Mucosa of rectum (tissue), 2 donors: ENCODE results near the gene C3orf33.
"Not testable (repeated sequence)": the region's sequence is repeated elsewhere in the genome, so short reads cannot be mapped to it uniquely, and the experiment has no call there.

Experiments
- H3K27ac ChIP-seq, 2 donors: one replicate each; pipeline ENCODE4 v1.7.0; 2013; ENCODE audit warnings: inconsistent platforms in 2 of 2, low read depth in 2 of 2, low read length in 2 of 2
- H3K27me3 ChIP-seq, 2 donors: one replicate each; pipeline ENCODE4 v1.7.0; 2013; ENCODE audit warnings: low read length in 2 of 2; ENCODE audit not compliant: control insufficient read depth in 2 of 2, insufficient read depth in 2 of 2
- H3K36me3 ChIP-seq, 2 donors: one replicate each; pipeline ENCODE4 v1.7.0; 2013; ENCODE audit warnings: low read length in 2 of 2; ENCODE audit not compliant: control insufficient read depth in 2 of 2, insufficient read depth in 2 of 2
- H3K4me1 ChIP-seq, 2 donors: one replicate each; pipeline ENCODE4 v1.7.0; 2013; ENCODE audit warnings: low read length in 2 of 2, mild to moderate bottlenecking in 1 of 2; ENCODE audit not compliant: control insufficient read depth in 2 of 2, insufficient read depth in 2 of 2
- H3K4me3 ChIP-seq, 2 donors: one replicate each; pipeline ENCODE4 v1.7.0; 2013; ENCODE audit warnings: low read length in 2 of 2
- H3K9ac ChIP-seq, 2 donors: one replicate each; pipeline ENCODE4 v1.7.0; 2013; ENCODE audit warnings: low read length in 2 of 2, low read depth in 1 of 2, mild to moderate bottlenecking in 1 of 2
- H3K9me3 ChIP-seq, 2 donors: one replicate each; pipeline ENCODE4 v1.7.0; 2013; ENCODE audit warnings: low read length in 2 of 2; ENCODE audit not compliant: control insufficient read depth in 2 of 2
- donor health status: healthy.
- donor health status: Normal muscosa, but diverticular disease.

C3orf33 gene

GRCh38 chr3:155805802-155806618, at the start of gene C3orf33:
C3orf33 (minus strand) TSS chr3:155806278; CDS start chr3:155806252, 26 bp downstream.
- H3K36me3 ChIP-seq = no peaks in the 10 kb centered on the region
- H3K9ac ChIP-seq = peak within 1 kb of the TSS; percentile 75 to 78
- no peaks in the 10 kb centered on the region for H3K27me3 ChIP-seq
- H3K27ac ChIP-seq = peak within 1 kb of the TSS; percentile 10 to 68
- no peaks in the 10 kb centered on the region for H3K9me3 ChIP-seq
- peaks cover 0 to 4% of the 10 kb centered on the region in 2 donors for H3K4me1 ChIP-seq
- peak within 1 kb of the TSS; percentile 75 to 80 for H3K4me3 ChIP-seq

GRCh38 chr3:155854141-155854940, 48.3 kb upstream of the C3orf33 start, which contains the start of gene SLC33A1:
SLC33A1 (minus strand) TSS chr3:155854427; CDS start chr3:155853997, 430 bp downstream.
- Histone ChIP-seq H3K27ac (peak within 1 kb of the TSS; percentile 99), H3K4me3 (peak within 1 kb of the TSS; percentile 96), H3K27me3 (no peaks in the 10 kb centered on the region), H3K9ac (peak within 1 kb of the TSS; percentile 92 to 98), H3K9me3 (no peaks in the 10 kb centered on the region), H3K36me3 (no peaks in the 10 kb centered on the region), H3K4me1 (peaks cover 14 to 25% of the 10 kb centered on the region in 2 donors)

GRCh38 chr3:155853214-155854140, 47.4 kb upstream of the C3orf33 start:
- Histone ChIP-seq H3K27ac (peak overlapping the region; percentile 99), H3K9ac (peak overlapping the region; percentile 92 to 95), H3K9me3 (no peaks in the 10 kb centered on the region), H3K4me1 (peaks cover 14 to 25% of the 10 kb centered on the region in 2 donors), H3K27me3 (no peaks in the 10 kb centered on the region), H3K4me3 (peak overlapping the region; percentile 96), H3K36me3 (no peaks in the 10 kb centered on the region)

- peak overlapping the region; percentile 92 to 95 for H3K9ac ChIP-seq
- no peaks in the 10 kb centered on the region for H3K36me3 ChIP-seq
- H3K4me3 ChIP-seq = peak overlapping the region; percentile 96
- H3K4me1 ChIP-seq = peaks cover 14 to 25% of the 10 kb centered on the region in 2 donors
- no peak overlapping the region for H3K27ac ChIP-seq
- H3K27me3 ChIP-seq = no peaks in the 10 kb centered on the region
- H3K9me3 ChIP-seq = no peaks in the 10 kb centered on the region
Observed at GRCh38 chr3:155852341-155852740, 46.3 kb upstream of the C3orf33 start.

- peaks cover 12 to 23% of the 10 kb centered on the region in 2 donors for H3K4me1 ChIP-seq
- H3K9ac ChIP-seq, H3K36me3 ChIP-seq, H3K27me3 ChIP-seq, H3K4me3 ChIP-seq, H3K27ac ChIP-seq, H3K9me3 ChIP-seq: not testable (repeated sequence)
Observed at GRCh38 chr3:155849404-155849803, 43.3 kb upstream of the C3orf33 start.

GRCh38 chr3:155847993-155848392, 41.9 kb upstream of the C3orf33 start:
- Histone ChIP-seq H3K36me3 (no peaks in the 10 kb centered on the region), H3K4me1 (peaks cover 7 to 18% of the 10 kb centered on the region in 2 donors), H3K27ac (no peak overlapping the region), H3K4me3 (no peak overlapping the region), H3K9ac (no peak overlapping the region), H3K27me3 (no peaks in the 10 kb centered on the region), H3K9me3 (no peaks in the 10 kb centered on the region)

GRCh38 chr3:155846119-155846518, 40.0 kb upstream of the C3orf33 start:
- no peak overlapping the region for H3K4me3 ChIP-seq
- H3K27me3 ChIP-seq = no peaks in the 10 kb centered on the region
- no peaks in the 10 kb centered on the region for H3K36me3 ChIP-seq
- H3K4me1 ChIP-seq = peaks cover 2 to 4% of the 10 kb centered on the region in 2 donors
- no peak overlapping the region for H3K27ac ChIP-seq
- H3K9me3 ChIP-seq = no peaks in the 10 kb centered on the region
- H3K9ac ChIP-seq = no peak overlapping the region

- Histone ChIP-seq H3K27me3 (no peaks in the 10 kb centered on the region), H3K4me1 (no peaks in the 10 kb centered on the region), H3K9ac (no peak overlapping the region), H3K9me3 (no peaks in the 10 kb centered on the region), H3K4me3 (no peak overlapping the region), H3K36me3 (no peaks in the 10 kb centered on the region), H3K27ac (no peak overlapping the region)
Observed at GRCh38 chr3:155843569-155843968, 37.5 kb upstream of the C3orf33 start.

GRCh38 chr3:155835341-155836071, 29.4 kb upstream of the C3orf33 start:
- Histone ChIP-seq H3K9ac (no peak overlapping the region), H3K9me3 (no peaks in the 10 kb centered on the region), H3K4me3 (no peak overlapping the region), H3K4me1 (no peaks in the 10 kb centered on the region), H3K27ac (no peak overlapping the region), H3K36me3 (peaks cover 3 to 5% of the 10 kb centered on the region in 2 donors), H3K27me3 (no peaks in the 10 kb centered on the region)
